HUDEP-2 (cell line): ENCODE data around the gene HIC2.
"Not testable (repeated sequence)": the region's sequence is repeated elsewhere in the genome, so short reads cannot be mapped to it uniquely, and the experiment has no call there.

Experiments
- DNase-seq, 76 experiments: peaks; one replicate each; lab custom pipeline; 2025; ENCODE audit not compliant: unreplicated experiment in 76 of 76; lab: John Stamatoyannopoulos, UW

The HIC2 gene, protein sequence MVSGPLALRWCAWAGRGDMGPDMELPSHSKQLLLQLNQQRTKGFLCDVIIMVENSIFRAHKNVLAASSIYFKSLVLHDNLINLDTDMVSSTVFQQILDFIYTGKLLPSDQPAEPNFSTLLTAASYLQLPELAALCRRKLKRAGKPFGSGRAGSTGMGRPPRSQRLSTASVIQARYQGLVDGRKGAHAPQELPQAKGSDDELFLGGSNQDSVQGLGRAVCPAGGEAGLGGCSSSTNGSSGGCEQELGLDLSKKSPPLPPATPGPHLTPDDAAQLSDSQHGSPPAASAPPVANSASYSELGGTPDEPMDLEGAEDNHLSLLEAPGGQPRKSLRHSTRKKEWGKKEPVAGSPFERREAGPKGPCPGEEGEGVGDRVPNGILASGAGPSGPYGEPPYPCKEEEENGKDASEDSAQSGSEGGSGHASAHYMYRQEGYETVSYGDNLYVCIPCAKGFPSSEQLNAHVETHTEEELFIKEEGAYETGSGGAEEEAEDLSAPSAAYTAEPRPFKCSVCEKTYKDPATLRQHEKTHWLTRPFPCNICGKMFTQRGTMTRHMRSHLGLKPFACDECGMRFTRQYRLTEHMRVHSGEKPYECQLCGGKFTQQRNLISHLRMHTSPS

DNA sequence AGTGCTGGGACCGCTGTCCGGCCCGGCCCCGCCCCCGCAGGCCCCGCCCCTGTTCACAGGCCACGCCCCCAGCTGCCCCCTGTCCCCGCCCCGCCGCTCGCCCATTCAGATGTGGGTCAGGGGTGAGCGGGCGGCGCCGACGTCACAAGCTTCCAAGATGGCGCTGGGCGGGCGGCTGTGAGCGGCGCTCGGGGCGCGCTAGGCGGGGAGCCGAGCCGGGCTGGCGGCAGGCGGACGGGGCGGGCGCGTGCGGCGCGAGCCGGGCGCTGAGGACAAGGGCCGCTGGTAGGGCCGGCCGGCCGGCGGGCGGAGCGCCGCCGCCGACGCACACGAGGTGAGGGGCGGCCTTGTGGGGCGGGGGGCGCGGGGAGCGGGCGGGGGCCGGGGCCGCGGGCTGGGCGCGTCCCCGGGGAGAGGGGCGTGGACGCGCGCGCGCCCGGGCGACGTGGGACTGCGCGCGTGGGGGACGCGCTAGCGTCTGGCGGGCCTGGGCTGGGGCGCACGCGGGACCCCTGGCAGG lies at the start of gene HIC2:
TSS of gene HIC2 (plus strand) at position 145 of the 520 bp plus-strand sequence. CDS start 25,461 bp downstream, outside the sequence.
- not testable (repeated sequence) for DNase-seq

DNA sequence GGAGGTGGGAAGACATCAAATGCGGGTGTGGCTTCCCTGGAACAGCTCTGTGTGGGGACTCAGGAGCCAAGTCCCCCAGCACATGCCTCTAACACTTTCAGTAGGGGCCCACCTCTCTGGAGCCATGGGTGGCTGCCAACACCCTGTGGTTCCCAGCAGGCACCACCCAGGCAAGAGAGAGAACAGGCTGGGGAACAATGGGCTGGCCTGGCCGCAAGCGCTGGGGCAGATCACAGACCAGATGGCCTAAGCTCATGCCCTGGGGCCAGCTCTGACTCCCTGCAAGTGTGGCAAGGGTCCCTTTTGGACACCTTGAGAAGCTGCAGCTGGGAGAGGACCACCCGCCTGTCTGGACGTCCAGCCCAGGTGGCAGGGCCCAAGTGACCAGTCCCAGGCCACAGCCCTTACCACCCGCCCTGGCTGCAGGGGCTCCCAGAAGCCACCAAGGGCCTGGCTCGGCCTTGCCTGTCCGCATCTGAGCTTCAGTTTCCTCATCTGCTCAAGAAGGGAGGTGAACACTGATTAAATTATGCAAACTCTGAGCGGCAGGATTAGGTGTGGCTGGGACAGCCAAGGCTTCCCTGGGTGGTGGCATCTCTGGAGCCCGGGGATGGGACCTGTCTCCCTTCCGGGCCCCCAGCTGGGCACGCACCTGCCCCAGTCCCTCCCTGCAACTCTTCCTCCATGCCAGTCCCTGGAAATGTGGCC lies 48.4 kb upstream of the HIC2 start:
- not testable (repeated sequence) for DNase-seq

DNA sequence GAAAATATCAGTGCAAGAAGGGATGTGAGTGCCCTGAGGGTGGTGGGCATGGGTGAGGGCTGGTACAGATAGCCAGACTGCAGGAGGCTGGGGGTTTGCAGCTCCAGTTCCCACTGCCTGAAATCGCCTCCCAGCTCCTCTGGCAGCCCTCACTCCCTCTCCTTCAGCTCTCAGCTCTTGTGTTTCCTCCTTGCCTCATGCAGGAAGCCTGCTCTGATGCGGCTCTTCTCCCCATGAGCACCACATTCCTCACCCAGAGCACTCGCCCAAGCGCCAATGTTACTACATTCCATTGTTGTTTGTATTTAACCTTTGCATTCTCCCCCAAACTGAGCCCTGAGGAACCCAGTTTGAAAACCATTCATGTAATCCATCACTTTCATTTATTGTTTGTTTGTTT lies 41.3 kb upstream of the HIC2 start:
- not testable (repeated sequence) for DNase-seq

DNA sequence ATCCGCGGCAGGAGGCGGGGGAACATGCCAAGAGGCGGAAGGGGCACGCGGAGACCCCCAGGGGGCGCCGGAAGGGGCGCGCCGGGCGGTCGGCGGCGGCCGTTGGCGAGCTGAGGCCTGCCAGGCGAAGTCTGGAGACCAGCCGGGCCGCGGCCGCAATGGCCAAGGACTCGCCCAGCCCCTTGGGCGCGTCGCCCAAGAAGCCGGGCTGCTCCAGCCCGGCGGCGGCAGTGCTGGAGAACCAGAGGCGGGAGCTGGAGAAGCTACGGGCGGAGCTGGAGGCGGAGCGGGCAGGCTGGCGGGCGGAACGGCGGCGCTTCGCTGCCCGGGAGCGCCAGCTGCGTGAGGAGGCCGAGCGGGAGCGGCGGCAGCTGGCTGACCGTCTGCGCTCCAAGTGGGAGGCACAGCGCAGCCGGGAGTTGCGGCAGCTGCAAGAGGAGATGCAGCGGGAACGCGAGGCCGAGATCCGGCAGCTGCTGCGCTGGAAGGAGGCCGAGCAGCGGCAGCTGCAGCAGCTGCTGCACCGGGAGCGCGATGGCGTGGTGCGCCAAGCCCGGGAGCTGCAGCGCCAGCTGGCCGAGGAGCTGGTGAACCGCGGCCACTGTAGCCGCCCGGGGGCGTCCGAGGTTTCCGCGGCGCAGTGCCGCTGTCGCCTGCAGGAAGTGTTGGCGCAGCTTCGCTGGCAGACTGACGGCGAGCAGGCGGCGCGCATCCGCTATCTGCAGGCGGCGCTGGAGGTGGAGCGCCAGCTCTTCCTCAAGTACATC lies 33.3 kb upstream of the HIC2 start, which contains the start of gene RIMBP3B:
TSS of gene RIMBP3B (plus strand) at position 51 of the 767 bp plus-strand sequence. CDS start at position 159, 108 bp downstream.
- not testable (repeated sequence) for DNase-seq

DNA sequence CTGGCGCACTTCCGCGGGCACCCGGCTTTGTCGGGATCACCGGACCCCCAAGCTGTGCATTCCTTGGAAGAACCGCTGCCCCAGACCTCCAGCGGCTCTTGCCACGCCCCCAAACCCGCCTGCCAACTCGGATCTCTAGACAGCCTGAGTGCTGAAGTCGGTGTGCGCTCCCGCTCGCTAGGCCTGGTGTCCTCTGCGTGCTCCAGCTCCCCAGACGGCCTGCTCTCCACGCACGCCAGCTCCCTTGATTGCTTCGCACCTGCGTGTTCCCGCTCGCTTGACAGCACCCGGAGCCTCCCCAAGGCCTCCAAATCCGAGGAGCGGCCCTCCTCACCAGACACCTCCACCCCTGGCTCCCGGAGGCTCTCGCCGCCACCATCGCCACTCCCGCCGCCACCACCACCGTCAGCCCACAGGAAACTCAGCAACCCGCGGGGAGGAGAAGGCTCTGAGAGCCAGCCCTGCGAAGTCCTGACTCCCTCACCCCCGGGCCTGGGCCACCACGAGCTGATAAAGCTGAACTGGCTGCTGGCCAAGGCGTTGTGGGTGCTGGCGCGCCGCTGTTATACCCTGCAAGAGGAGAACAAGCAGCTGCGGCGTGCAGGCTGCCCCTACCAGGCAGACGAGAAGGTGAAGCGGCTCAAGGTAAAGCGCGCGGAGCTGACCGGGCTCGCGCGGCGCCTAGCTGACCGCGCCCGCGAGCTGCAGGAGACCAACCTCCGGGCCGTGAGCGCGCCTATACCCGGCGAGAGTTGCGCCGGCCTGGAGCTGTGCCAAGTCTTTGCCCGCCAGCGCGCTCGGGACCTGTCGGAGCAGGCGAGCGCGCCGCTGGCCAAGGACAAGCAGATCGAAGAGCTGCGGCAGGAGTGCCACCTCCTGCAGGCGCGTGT lies 32.5 kb upstream of the HIC2 start:
- DNase-seq = not testable (repeated sequence)

DNA sequence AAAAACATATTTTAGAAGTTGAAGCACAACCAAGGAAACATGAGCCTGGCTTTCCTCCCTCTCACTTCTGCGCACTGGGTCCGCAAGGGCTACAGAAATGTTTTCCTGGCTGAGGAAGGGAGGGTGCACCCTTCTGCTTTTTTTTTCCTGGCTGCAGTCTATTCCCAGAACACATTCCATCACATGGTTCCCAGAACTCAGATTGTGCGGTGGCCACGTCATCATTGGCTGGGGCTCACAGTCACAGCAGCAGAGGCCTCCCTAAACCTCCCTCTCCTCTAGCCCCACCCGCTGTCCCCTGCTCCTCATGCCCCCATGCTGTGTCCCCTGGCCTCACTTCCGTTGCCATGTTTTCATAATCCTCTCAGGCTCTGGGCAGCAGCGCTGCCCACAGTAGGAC lies 27.7 kb upstream of the HIC2 start:
- not testable (repeated sequence) for DNase-seq

DNA sequence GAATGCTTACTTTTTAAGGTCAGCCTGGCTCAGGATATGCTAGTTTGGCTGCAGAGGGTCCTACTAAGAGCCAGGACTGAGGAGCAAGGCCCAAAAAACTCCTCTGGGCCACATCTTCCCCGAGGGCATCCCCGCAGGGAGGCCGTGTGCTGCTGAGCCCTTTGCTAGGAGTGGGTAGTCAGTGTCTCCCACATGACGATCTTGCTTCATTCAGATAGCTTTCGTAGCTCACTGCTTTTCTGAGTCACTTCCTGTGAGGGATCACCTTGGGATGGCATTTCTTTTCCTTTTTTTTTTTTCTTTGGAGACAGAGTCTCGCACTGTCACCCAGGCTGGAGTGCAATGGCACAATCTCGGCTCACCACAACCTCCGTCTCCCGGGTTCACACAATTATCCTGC lies 27.2 kb upstream of the HIC2 start:
- not testable (repeated sequence) for DNase-seq

DNA sequence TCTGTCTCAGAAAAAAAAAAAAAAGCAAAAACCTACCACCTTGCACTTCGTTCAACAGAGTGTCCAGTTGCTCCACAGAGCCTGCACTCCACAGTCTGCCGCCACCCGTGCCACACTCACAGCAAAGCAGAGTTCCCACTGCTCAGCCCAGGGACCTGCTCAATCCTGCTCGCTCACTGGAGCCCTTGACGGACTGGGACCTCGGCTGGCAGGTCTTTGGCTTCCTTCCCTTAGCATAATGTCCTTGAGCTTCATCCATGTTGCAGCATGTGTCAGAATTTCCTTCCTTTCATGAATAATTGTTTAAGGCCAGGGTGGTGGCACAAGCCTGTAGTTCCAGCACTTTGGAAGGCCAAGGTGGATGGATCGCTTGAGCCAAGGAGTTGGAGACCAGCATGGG lies 22.6 kb upstream of the HIC2 start:
- DNase-seq = not testable (repeated sequence)

DNA sequence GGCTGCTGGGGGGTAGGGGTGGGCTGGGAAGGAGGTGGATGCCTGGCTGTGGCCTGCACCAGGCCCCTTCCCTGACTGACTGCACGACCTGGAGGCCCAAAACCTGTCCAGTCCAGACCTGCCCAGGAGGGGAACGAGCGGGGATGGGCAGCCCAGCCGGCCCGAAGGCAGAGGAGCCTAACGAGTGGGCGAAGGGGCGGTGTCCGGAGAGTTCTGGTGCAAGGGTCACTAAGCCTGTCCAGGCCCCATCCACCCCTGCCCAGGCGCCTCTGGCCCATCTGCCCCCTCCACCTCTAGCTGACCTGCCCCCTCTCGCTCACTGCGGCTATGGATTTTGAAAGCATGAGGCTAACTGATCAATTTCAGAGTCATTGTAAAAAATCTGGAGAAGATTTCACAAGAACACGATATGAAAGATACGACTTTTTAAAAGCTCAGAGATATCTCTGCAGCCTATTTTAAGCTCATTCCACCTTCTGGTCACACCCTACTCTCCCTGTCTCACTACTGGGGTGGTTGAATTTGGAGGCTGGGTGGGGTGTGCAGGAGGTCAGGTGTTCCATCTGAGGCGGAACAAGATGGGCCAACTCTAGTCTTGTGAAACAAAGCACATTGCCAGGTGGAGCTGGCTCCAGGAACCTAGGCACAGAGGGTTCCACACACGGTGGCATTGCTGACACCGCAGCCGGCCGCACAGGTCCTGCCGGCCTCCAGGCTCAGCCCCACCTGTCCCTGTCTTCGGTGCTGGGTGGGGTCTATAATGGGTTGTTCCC lies 15.8 kb upstream of the HIC2 start:
- DNase-seq = not testable (repeated sequence)

DNA sequence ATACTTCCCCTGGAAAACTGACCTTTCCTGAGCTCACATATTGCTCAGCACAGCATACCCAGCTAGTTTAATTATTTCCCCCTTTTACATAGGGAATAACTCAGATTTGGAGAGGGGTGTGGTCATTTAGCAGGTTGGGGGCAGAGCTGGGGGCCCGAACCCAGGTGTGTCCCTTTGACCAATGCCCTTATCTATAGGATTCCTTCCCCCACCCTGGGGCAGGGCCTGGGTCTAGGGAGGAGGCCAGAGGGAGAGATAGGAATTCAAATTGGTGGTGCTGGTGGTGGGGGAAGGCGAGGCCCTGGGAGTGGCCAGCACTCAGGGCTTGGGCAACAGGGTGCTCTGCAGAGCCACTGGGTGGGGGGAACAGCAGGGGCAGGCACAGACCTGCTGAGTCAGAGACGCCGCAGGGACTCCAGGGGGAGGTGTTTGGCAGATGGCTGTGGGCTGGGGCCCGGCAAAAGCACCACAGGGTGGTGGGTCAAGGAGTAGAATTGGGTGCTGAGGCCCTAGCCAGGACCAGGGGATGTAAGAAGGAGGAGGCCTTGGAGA lies 14.3 kb upstream of the HIC2 start:
- not testable (repeated sequence) for DNase-seq

DNA sequence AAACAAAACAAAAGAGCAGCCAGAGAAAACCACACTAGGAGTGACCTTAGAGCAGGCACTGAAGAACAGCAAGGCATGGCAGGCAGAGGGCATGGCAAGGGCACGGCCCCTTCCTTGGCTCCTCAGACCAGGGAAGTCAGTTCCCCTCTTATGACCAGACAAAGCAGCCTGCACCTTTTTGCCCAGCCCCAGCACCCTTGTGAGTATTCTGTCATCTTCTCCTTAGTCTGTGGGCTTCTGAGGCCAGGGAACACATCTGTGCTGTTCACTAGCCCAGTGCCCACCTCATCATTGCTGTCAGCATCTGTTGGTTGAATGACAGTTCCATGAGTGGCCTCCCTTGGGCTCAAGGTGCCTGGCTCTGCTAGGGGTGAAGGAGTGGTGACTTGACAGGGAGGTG lies 10.0 kb upstream of the HIC2 start:
- not testable (repeated sequence) for DNase-seq

DNA sequence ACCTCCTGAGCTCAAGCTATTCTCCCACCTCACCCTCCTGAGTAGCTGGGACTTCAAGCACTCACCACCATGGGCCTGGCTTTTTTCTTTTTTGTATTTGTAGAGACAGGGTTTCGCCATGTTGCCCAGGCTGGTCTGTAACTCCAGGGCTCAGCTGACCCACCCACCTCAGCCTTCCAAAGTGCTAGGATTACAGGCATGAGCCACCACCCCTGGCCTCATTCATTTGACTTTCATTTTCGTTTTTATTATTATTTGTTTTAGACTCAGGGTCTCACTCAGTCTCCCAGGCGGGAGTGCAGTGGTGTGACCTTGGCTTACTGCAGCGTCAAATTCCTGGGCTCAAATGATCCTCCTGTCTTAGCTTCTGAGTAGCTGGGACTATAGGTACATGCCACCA lies 9.4 kb upstream of the HIC2 start:
- DNase-seq = not testable (repeated sequence)

DNA sequence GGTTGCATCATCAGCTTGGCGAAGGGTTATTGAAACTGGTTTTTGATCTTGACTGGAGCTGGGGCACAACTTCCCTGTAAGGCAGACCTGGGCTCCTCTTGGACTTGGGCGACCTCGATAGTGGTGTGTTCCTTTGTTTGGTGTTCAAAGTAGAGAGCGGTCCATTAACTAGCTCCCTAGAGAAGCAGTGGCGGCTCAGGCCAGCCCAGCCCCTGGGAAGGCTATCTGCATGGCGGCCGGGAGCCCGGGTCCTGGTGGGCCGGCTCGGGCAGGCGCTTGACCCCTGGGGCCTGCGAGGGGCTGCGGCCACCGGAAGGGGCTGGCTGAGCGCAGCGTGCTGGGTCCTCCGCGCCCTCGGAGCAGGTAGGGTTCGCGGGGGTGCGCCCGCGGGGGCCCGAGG lies 796 bp upstream of the HIC2 start:
- DNase-seq = not testable (repeated sequence)

DNA sequence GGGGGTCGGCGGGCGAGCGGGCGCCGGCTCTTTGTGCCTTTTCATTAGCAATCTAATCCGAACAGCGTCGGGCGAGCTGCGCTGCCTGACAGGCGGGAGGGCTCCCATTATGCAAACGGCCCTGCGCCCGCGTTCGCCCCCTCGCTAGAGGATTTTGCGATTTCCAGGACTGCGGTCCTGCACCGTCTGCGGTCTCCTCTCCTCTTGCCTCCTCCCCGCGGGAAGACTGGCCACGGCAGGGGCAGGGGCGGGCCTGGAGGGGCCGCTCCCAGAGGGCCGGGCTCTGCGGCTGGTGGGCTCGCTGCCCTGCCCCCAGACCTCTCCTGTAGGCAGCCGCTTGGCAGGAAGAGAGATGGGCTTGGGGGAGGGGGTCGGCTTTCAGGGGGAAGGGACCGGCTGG lies 682 bp downstream of the HIC2 start:
- DNase-seq = not testable (repeated sequence)

DNA sequence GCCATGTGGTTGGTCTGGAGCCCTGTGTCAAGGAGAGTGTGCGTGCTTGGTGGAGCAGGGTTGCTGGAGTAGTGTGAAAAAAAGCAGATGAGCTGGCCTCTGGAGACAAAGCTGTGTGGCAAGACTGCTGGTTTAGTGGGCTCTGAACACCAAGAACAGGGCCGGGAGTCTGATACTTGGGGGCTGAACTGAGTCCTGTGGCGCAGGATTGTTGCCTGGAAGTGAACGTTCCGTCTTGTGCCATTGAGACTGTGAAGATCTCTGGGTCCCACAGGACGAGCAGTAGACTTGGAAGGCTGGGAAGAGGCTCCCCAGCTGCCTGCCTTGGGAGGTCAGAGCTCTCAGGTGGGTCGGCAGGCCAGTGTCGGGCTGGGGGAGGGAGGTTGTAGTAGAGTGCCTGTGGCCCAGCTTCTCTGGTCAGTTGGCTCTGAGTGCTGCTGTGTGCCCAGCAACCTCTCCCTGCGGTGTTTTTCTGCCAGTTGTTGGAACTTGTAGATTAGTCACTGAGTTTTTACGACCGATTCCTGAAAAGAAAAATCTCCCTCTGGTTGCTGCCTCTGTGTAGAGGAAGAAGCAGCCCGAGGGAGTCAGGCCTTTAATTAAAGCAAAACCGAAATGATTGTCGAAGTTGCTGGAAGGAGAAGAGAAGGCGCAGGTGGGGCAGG lies 1.9 kb downstream of the HIC2 start:
- DNase-seq = not testable (repeated sequence)

DNA sequence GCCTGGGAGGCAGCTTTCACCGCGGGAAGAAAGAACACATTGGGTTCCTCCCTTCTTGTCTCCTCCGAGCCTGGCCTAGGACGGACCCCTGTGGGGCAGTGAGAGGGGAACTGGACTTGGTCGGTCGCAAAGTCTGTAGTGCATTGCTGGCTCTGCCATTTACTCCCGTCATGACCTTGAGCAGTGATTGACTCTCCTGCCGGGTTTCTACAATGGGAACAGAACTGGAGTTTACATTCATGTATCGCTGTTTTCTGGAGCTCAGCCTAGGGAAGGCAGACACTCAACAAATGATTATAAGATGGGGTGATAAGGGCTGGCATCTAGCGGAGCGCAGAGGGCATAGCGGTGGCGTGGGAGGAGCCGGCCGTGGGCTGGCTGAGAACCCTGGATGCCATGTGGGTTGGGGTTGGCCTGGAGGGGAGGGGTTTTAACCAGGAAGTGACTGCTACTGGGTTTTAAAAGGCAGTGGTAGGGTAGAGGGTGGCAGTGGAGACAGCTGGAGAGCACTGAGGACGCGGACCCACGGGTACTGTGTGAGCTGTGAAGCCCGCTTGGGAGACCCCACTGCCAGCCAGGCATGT lies 3.1 kb downstream of the HIC2 start:
- DNase-seq = not testable (repeated sequence)

DNA sequence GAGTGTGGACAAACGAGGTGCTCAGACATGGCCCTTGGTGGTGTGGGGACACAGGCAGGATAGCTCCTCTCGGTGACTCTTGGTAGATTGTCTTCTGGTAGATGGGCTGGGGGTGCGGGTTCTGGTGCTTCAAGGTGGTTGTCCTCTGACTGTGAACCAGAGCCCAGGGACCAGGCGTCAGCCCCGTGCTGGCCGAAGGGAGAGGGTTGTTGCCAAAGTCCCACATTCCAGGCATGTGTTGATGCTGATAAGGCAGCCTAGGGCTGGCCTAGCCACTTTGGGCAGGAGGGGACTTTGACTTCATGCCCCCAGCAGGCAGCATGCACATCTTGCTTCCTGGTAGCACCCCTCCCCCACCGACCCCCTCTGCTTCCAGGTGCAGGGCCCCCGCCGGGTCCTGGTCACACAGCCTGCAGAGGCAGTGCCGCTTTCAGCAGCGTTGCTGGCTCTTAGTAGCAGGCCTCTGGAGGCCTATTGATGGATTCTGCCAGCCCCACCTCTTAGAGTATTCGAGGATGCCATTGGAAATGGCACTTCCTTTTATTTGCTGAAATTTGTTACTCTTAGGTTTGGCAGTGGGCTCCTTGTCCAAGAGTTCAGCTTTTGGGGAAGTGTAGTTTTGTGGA lies 7.0 kb downstream of the HIC2 start:
- DNase-seq = not testable (repeated sequence)
